IMR-90 (cell line): ENCODE measurements around the gene SPEF2. TPM values are rescaled to one million over a fixed set of nuclear protein-coding genes. Genes with fewer than 3 reads are reported as not detected.

Source experiments
- ATAC-seq: fragments of 200-7000 bp; cut with Tn5 transposase; 2 replicates; pipeline ENCODE4 v1.9.1; 2020; ENCODE audit warnings: low read depth, mild to moderate bottlenecking, moderate library complexity
- BruUV-seq: library from RNA; stranded (reverse); fragments of 400-500 nt; replicated peaks from 2 replicates; lab custom pipeline; 2021; lab: Mats Ljungman, UMichigan
- CTCF ChIA-PET: fragments of 300-600 bp; formaldehyde crosslinking; extraction: SDS; loops from one replicate; lab custom pipeline; 2021; ENCODE audit warnings: antibody characterized with exemption; lab: Yijun Ruan, JAX
- POLR2A ChIA-PET: fragments of 300-600 bp; sonication (Branson Sonifier 250); formaldehyde crosslinking; loops from one replicate; lab custom pipeline; 2022; ENCODE audit warnings: antibody characterized with exemption; ENCODE audit not compliant: unreplicated experiment; lab: Charles Lee
- DNase-seq: peaks from one replicate; pipeline ENCODE4 v3.0.0; 2013
- H2AFZ ChIP-seq: replicated peaks from 2 replicates; pipeline ENCODE3; 2013; ENCODE audit warnings: low read length, mild to moderate bottlenecking; ENCODE audit not compliant: poor library complexity
- H2AK5ac ChIP-seq: 2 replicates; pipeline ENCODE4 v1.6.1; 2013; ENCODE audit warnings: low read depth, low read length, inconsistent platforms
- H2AK9ac ChIP-seq: replicated peaks from 2 replicates; pipeline ENCODE3; 2013; ENCODE audit warnings: mild to moderate bottlenecking, low read depth, low read length, moderate library complexity; ENCODE audit not compliant: poor library complexity
- H2BK120ac ChIP-seq: 2 replicates; pipeline ENCODE4 v1.6.1; 2013; ENCODE audit warnings: low read depth, low read length, inconsistent platforms
- H2BK15ac ChIP-seq: 3 replicates; pipeline ENCODE4 v1.6.1; 2013; ENCODE audit warnings: low read depth, low read length, inconsistent platforms
- H2BK20ac ChIP-seq: 2 replicates; pipeline ENCODE4 v1.6.1; 2013; ENCODE audit warnings: low read depth, mild to moderate bottlenecking, inconsistent platforms, low read length, moderate library complexity
- H2BK5ac ChIP-seq: 2 replicates; pipeline ENCODE4 v1.6.1; 2013; ENCODE audit warnings: mild to moderate bottlenecking, low read depth, low read length, inconsistent platforms; ENCODE audit not compliant: poor library complexity, severe bottlenecking
- H3K14ac ChIP-seq: replicated peaks from 2 replicates; pipeline ENCODE4 v1.6.1; 2013; ENCODE audit warnings: low read depth, low read length, inconsistent platforms
- H3K18ac ChIP-seq: 2 replicates; pipeline ENCODE4 v1.6.1; 2013; ENCODE audit warnings: low read depth, low read length, control low read depth
- H3K23ac ChIP-seq: 2 replicates; pipeline ENCODE4 v1.6.1; 2013; ENCODE audit warnings: low read depth, low read length, inconsistent platforms
- H3K27ac ChIP-seq: 2 replicates; pipeline ENCODE4 v1.5.1; 2013; ENCODE audit warnings: mild to moderate bottlenecking, control low read depth, low read length; ENCODE audit not compliant: insufficient read depth
- H3K27me3 ChIP-seq: 2 replicates; pipeline ENCODE4 v1.6.1; 2013; ENCODE audit warnings: low read length; ENCODE audit not compliant: control insufficient read depth, insufficient read depth
- H3K36me3 ChIP-seq: 2 replicates; pipeline ENCODE4 v1.6.1; 2013; ENCODE audit warnings: low read length, mixed read lengths; ENCODE audit not compliant: control insufficient read depth, insufficient read depth
- H3K4ac ChIP-seq: 2 replicates; pipeline ENCODE4 v1.6.1; 2013; ENCODE audit warnings: low read depth, low read length, inconsistent platforms
- H3K4me1 ChIP-seq: 2 replicates; pipeline ENCODE4 v1.6.1; 2013; ENCODE audit warnings: low read length, mixed read lengths; ENCODE audit not compliant: control insufficient read depth, insufficient read depth
- H3K4me2 ChIP-seq: 2 replicates; pipeline ENCODE4 v1.6.1; 2013; ENCODE audit warnings: low read depth, mild to moderate bottlenecking, control low read depth, low read length, moderate library complexity
- H3K4me3 ChIP-seq: 2 replicates; pipeline ENCODE4 v1.5.1; 2013; ENCODE audit warnings: low read depth, mild to moderate bottlenecking, control low read depth, low read length, moderate library complexity; ENCODE audit not compliant: insufficient read depth
- H3K56ac ChIP-seq: 2 replicates; pipeline ENCODE4 v1.6.1; 2013; ENCODE audit warnings: low read length, inconsistent platforms; ENCODE audit not compliant: insufficient read depth; ENCODE audit errors: extremely low read depth
- H3K79me1 ChIP-seq, 2 experiments: 2 replicates each; pipeline ENCODE4 v1.6.1; 2013; ENCODE audit warnings: low read length in 2 of 2, inconsistent platforms in 1 of 2, low read depth in 1 of 2
- H3K9ac ChIP-seq: 2 replicates; pipeline ENCODE4 v1.6.1; 2013; ENCODE audit warnings: low read depth, low read length, control low read depth
- H3K9me1 ChIP-seq: 2 replicates; pipeline ENCODE4 v1.6.1; 2013; ENCODE audit warnings: low read length, inconsistent platforms; ENCODE audit not compliant: insufficient read depth
- H3K9me3 ChIP-seq: 2 replicates; pipeline ENCODE4 v1.6.1; 2013; ENCODE audit warnings: low read length; ENCODE audit not compliant: control insufficient read depth, insufficient read depth
- H4K20me1 ChIP-seq: 2 replicates; pipeline ENCODE4 v1.6.1; 2013; ENCODE audit warnings: low read length, inconsistent platforms; ENCODE audit not compliant: insufficient read depth
- H4K5ac ChIP-seq: 2 replicates; pipeline ENCODE4 v1.6.1; 2013; ENCODE audit warnings: mild to moderate bottlenecking, low read depth, low read length, control low read depth
- H4K8ac ChIP-seq, 2 experiments: 2 replicates each; pipeline ENCODE4 v1.6.1; 2013; ENCODE audit warnings: low read depth in 2 of 2, low read length in 2 of 2, control low read depth in 1 of 2, inconsistent platforms in 1 of 2
- H4K91ac ChIP-seq: 2 replicates; pipeline ENCODE4 v1.6.1; 2013; ENCODE audit warnings: low read depth, low read length, inconsistent platforms; ENCODE audit not compliant: insufficient read depth
- BHLHE40 ChIP-seq: fragments of 150-350 bp; IDR thresholded peaks from 2 replicates; pipeline ENCODE4 v1.6.1; 2016; ENCODE audit warnings: mild to moderate bottlenecking, low read depth, low read length
- CEBPB ChIP-seq: IDR thresholded peaks from 2 replicates; pipeline ENCODE4 v1.6.1; 2012; ENCODE audit warnings: low read depth, low read length, improper control_type of control experiment
- CHD1 ChIP-seq: IDR thresholded peaks from 2 replicates; pipeline ENCODE4 v1.6.1; 2012; ENCODE audit warnings: low read depth, low read length, improper control_type of control experiment
- CTCF ChIP-seq: conservative IDR thresholded peaks from 2 replicates; pipeline ENCODE4 v1.5.1; 2012; ENCODE audit warnings: mild to moderate bottlenecking, low read depth, low read length, improper control_type of control experiment
- FOS ChIP-seq: fragments of 150-350 bp; IDR thresholded peaks from 2 replicates; pipeline ENCODE4 v1.6.1; 2016; ENCODE audit warnings: low read depth, low read length
- MAFK ChIP-seq: IDR thresholded peaks from 2 replicates; pipeline ENCODE4 v1.6.1; 2012; ENCODE audit warnings: low read depth, low read length, improper control_type of control experiment
- MAZ ChIP-seq: IDR thresholded peaks from 2 replicates; pipeline ENCODE4 v1.6.1; 2012; ENCODE audit warnings: low read depth, mild to moderate bottlenecking, low read length, improper control_type of control experiment, moderate library complexity, borderline replicate concordance
- MXI1 ChIP-seq: IDR thresholded peaks from 2 replicates; pipeline ENCODE4 v1.6.1; 2012; ENCODE audit warnings: low read depth, mild to moderate bottlenecking, low read length, moderate library complexity, borderline replicate concordance
- NFE2L2 ChIP-seq: fragments of 150-350 bp; IDR thresholded peaks from 2 replicates; pipeline ENCODE4 v1.6.1; 2016; ENCODE audit warnings: low read depth, mild to moderate bottlenecking, low read length
- POLR2A ChIP-seq: IDR thresholded peaks from 2 replicates; pipeline ENCODE4 v1.6.1; 2012; ENCODE audit warnings: mild to moderate bottlenecking, low read depth, low read length
- RAD21 ChIP-seq: IDR thresholded peaks from 2 replicates; pipeline ENCODE4 v1.6.1; 2012; ENCODE audit warnings: low read length, improper control_type of control experiment
- RCOR1 ChIP-seq: IDR thresholded peaks from 2 replicates; pipeline ENCODE4 v1.6.1; 2012; ENCODE audit warnings: mild to moderate bottlenecking, low read length, improper control_type of control experiment; ENCODE audit not compliant: insufficient replicate concordance
- RFX5 ChIP-seq: IDR thresholded peaks from 2 replicates; pipeline ENCODE4 v1.8.0; 2012; ENCODE audit warnings: low read depth, mild to moderate bottlenecking, low read length, moderate library complexity
- SMC3 ChIP-seq: fragments of 150-350 bp; IDR thresholded peaks from 2 replicates; pipeline ENCODE4 v1.6.1; 2016; ENCODE audit warnings: low read depth, mild to moderate bottlenecking, antibody characterized with exemption, low read length, moderate library complexity
- dilution Hi-C: fragments of 300-500 bp; cut with HindIII; formaldehyde crosslinking; loops from one replicate; pipeline ENCODE4 v1.14.3; 2018; ENCODE audit warnings: low sequenced_read_pairs; ENCODE audit not compliant: unreplicated experiment
- in situ Hi-C: fragments of 300-500 bp; cut with MboI; formaldehyde crosslinking; loops from 3 replicates; pipeline ENCODE4 v1.14.3; 2019; ENCODE audit warnings: low sequenced_read_pairs, inconsistent platforms, mixed read lengths
- intact Hi-C: fragments of 100-400 bp; cut with micrococcal nuclease; formaldehyde crosslinking; loops from 2 replicates; pipeline ENCODE4 v1.10.0; 2022
- polyA plus RNA-seq, 3 experiments: library from polyadenylated mRNA; depleted of rRNA; stranded (reverse); fragments of >200 nt; gene quantifications; 2 replicates each; pipeline ENCODE4 v1.2.3, GENCODE V29; 2012; ENCODE audit warnings: low replicate concordance in 1 of 3
- total RNA-seq: library from RNA; depleted of rRNA; stranded (reverse); fragments of >200 nt; gene quantifications from 2 replicates; pipeline ENCODE4 v1.2.3, GENCODE V29; 2012
- TF ChIP-seq, protein P1 (sequence below): fragments of 150-350 bp; IDR thresholded peaks from 2 replicates; pipeline ENCODE4 v1.6.1; 2017; ENCODE audit warnings: mild to moderate bottlenecking, antibody characterized with exemption, low read length, low read depth

SPEF2 gene
- total and polyA plus RNA-seq, 2 of the 4 experiments (the other 2 are of a cell fraction) = 1.7 to 2.3 TPM

DNA sequence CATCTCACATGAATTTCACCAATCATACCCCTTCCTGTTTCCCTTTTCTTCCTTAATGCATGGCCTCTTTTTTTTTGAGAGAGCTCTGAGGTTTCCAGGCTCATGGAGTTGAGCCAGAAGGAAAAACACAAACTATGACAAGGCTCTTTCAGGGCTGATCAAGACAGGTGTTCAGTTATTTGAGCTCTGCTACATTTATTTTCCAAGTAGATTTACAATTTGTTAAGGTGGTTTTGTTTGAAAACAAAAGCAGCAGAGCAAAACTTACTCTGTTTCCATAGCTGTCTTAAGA is 176.6 kb downstream of the SPEF2 start:
- Histone ChIP-seq H4K8ac (no peak overlapping the region), H2BK20ac (no peak overlapping the region), H2BK5ac (no peak overlapping the region), H2AK5ac (no peak overlapping the region), H4K5ac (no peak overlapping the region), H2AFZ (no peak overlapping the region), H2AK9ac (no peak overlapping the region), H3K9me3 (no peaks in the 10 kb centered on the region), H3K23ac (no peak overlapping the region), H2BK120ac (no peak overlapping the region), H3K4me1 (peaks cover 1% of the 10 kb centered on the region; the same call in 1 of the 2 replicates), H3K79me1 (no peaks in the 10 kb centered on the region), H4K20me1 (no peaks in the 10 kb centered on the region), H3K36me3 (no peaks in the 10 kb centered on the region), H3K4ac (no peak overlapping the region), H3K27me3 (no peaks in the 10 kb centered on the region), H3K56ac (no peak overlapping the region), H3K18ac (no peak overlapping the region), H3K9ac (no peak overlapping the region), H3K4me2 (no peak overlapping the region), H3K14ac (no peak overlapping the region), H3K9me1 (no peaks in the 10 kb centered on the region), H2BK15ac (no peak overlapping the region), H4K91ac (no peak overlapping the region), H3K4me3 (no peak overlapping the region), H3K27ac (no peak overlapping the region)
- ATAC-seq = no peak
- no peak for DNase-seq
- dilution Hi-C loops = no loop called here
- intact Hi-C loops = no loop called here
- in situ Hi-C loops = no loop called here
- CTCF ChIA-PET = no interaction called here
- BruUV-seq = no TSS peak
- TF ChIP-seq BHLHE40 = no peak
- no peak for TF ChIP-seq RFX5
- no peak for TF ChIP-seq CEBPB
- TF ChIP-seq FOS = no peak
- TF ChIP-seq POLR2A = no peak
- TF ChIP-seq RAD21 = no peak
- TF ChIP-seq SMC3 = no peak
- no peak for TF ChIP-seq MAFK
- no peak for TF ChIP-seq CTCF
- TF ChIP-seq NFE2L2 = no peak
- no peak for TF ChIP-seq MAZ
- TF ChIP-seq, protein P1, sequence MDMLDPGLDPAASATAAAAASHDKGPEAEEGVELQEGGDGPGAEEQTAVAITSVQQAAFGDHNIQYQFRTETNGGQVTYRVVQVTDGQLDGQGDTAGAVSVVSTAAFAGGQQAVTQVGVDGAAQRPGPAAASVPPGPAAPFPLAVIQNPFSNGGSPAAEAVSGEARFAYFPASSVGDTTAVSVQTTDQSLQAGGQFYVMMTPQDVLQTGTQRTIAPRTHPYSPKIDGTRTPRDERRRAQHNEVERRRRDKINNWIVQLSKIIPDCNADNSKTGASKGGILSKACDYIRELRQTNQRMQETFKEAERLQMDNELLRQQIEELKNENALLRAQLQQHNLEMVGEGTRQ = no peak
- TF ChIP-seq MXI1 = no peak
- TF ChIP-seq RCOR1 = no peak
- TF ChIP-seq CHD1 = no peak
- POLR2A ChIA-PET = no interaction called here
